Stimulated activated naive CD4-positive, alpha-beta T cell treated with Interleukin-2 at 50 U/mL for 16 hours (primary cell): ENCODE measurements around the gene SAP25.
"Not testable (repeated sequence)": the region's sequence is repeated elsewhere in the genome, so short reads cannot be mapped to it uniquely, and the experiment has no call there.

Experiments used
- DNase-seq: peaks from one replicate; lab custom pipeline; 2025; lab: John Stamatoyannopoulos, UW

The SAP25 gene

DNA sequence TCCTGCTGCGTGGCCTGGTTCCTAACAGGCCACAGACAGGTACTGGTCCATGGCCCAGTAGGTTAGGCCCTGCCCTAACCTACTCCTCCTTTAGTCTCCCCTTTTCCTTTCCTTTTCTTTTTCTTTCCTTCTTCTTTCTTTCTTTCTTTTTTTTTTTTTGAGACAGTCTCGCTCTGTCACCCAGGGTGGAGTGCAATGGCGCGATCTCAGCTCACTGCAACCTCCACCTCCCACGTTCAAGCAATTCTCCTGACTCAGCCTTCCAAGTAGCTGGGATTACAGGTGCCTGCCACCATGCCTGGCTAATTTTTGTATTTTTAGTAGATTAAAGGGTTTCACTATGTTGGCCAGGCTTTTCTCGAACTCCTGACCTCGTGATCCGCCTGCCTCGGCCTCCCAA is 37.7 kb downstream of the SAP25 start:
- DNase-seq = not testable (repeated sequence)

DNA sequence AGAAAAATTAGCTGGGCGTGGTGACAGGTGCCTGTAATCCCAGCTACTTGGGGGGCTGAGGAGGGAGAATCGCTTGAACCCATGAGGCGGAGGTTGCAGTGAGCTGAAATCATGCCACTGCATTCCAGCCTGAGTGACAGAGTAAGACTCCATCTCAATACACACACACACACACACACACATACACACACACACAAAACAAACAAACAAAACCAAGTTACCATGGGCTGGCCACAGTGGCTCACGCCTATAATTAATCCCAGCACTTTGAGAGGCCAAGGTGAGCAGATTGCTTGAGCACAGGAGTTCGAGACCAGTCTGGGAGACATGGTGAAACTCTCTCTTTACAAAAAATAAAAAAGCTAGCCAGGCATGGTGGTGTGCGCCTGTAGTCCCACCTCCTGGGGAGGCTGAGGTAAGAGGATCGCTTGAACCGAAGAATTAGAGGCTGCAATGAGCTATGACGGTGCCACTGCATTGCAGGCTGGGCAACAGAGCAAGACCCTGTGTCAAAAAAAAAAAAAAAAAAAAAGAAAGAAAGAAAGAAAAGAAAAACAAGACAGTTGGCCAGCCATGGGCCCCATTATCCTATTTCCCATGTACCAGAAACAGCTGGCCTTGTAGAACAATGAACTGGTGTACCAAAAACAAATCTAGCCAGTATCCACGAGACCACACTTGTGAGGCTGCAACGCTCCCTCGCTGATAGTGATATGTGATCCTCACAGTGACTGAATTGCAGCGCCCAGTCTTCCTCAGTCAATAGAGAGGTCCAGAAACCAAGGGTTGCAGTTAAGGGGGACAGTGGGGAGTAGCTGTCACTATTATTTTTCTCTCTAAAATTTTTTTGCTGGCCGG is 41.3 kb downstream of the SAP25 start:
- no peak for DNase-seq

DNA sequence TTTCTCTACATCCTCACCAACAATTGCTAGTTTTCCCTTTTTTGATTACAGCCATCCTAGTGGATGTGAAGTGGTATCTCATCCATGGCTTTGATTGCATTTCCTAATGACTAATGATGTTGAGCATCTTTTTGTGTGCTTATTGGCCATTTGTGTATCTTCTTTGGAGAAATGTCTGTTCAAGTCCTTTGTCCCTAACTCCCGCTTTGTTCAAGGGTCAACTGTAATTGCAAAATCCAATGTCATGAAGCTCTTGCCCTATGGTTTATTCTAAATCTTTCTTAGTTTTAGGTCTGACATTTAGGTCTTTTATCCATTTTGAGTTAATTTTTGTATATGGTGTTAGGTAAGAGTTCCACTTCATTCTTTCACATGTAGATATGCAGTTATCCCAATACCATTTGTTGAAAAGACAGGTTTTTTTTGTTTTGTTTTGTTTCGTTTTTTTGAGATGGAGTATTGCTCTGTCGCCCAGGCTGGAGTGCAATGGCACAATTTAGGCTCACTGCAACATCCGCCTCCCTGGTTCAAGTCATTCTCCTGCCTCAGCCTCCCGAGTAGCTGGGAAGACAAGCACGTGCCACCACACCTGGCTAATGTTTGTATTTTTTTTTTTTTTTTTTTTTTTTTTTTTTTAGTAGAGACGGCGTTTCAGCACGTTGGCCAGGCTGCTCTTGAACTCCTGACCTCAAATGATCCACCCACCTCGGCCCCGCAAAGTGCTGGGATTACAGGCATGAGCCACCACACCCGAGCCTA is 45.4 kb downstream of the SAP25 start:
- not testable (repeated sequence) for DNase-seq

DNA sequence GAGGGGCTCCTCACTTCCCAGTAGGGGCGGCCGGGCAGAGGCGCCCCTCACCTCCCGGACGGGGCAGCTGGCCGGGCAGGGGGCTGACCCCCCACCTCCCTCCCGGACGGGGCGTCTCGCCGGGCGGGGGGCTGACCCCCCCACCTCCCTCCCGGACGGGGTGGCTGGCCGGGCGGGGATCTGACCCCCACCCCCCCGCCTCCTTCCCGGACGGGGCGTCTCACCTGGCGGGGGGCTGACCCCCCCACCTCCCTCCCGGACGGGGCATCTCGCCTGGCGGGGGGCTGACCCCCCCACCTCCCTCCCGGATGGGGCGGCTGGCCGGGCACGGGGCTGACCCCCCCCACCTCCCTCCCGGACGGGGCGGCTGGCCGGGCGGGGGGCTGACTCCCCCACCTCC is 50.5 kb downstream of the SAP25 start:
- not testable (repeated sequence) for DNase-seq
